ENCODE data around the gene YTHDC1.

The YTHDC1 gene

DNA sequence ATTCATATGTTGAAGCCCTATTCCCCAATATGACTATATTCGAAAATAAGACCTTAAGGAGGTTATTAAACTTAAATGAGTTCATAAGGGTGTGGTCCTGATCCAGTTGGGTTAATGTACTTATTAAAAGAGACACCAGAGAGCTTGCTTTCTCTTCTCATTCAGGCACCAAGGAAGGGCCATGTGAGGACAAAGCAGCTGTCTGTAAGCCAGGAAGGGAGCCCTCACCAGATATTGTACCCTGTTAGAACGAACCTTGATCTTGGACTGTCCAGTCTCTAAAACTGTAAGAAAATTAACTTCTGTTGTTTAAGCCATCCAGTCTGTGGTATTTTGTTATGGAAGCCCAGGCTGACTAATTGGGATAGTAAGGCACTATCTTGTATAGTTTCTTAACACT lies 9.1 kb upstream of the YTHDC1 start:
- DNase-seq = no peak

GRCh38 chr4:68352791-68353190 lies 2.9 kb upstream of the YTHDC1 start:
- no peak for DNase-seq

DNA sequence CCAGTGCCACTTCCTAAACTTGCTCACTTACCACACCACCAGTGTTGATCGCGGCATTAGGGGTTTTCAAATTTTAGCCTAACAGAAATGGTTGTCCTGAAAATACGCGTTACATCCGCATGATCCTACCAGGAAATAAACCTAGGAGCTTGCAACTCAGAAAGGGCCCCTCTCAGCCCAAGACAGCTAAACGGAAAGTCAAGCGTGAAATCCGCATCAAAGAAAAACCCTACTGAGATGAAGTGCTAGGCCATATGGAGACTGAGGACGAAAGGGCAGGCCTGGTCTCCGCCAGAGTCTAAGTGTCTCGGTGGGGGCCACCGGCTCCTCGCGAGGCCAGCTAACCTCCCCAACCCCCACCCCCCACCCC lies 626 bp downstream of the YTHDC1 start:
- no peak for DNase-seq

DNA sequence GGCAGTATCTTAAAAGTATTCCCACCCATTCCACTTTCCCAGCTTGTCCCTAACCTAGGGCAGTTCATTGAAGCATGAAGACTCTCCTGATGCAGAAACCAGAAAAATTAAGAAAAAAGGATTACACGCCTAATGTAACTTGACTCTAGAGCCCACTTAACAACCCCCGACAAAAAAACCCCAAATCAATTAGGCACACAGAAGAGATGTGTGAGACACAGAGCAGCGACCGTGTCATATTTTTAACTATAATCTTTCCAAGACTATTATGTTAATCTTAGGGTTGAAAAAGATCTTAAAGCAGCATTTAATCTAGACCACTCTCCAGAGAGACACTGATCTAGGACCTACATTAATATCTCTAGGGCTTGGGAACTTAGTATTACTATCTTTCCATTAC lies 1.3 kb downstream of the YTHDC1 start:
- DNase-seq = no peak

- no peak for DNase-seq
Measured at GRCh38 chr4:68347845-68348244, 2.0 kb downstream of the YTHDC1 start.

DNA sequence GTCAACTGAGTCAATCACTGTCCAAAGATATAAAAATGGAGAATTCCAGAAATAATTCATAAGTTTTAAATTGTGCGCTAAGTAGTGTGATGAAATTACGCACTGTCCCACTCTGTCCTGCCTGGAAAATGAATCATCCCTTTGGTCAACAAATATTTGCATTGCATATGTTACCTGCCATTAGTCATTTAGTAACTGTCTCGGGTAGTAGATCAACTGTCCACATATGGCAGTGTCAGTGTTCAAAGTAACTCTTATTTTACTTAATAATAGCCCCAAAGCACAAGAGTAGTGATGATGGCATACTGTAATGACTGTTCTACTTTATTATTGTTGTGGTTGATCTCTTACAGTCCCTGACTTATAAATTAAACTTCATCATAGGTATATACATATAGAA lies 3.4 kb downstream of the YTHDC1 start:
- DNase-seq = no peak

DNA sequence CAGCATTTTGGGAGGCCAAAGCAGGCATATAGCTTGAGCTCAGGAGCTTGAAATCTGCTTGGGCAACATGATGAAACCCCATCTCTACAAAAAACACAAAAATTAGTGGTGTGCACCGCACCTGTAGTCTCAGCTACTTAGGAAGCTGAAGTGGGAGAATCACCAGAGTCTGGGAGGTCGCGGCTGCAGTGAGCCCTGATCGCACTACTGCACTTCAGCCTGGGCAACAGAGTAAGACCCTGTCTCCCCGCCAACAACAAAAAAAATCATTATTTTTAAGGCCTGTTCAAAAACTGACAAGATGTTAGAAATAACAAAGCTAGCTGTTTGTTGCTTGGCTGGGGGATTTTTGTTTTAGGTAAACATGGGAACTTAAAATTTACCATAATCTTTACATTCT lies 5.1 kb downstream of the YTHDC1 start:
- DNase-seq = no peak

- no peak for DNase-seq
Measured at GRCh38 chr4:68344049-68344448, 5.8 kb downstream of the YTHDC1 start.

GRCh38 chr4:68342134-68342533 lies 7.8 kb downstream of the YTHDC1 start:
- DNase-seq = no peak

- no peak for DNase-seq
Measured at GRCh38 chr4:68338625-68339024, 11.3 kb downstream of the YTHDC1 start.

GRCh38 chr4:68337522-68337921 lies 12.4 kb downstream of the YTHDC1 start:
- DNase-seq = no peak

DNA sequence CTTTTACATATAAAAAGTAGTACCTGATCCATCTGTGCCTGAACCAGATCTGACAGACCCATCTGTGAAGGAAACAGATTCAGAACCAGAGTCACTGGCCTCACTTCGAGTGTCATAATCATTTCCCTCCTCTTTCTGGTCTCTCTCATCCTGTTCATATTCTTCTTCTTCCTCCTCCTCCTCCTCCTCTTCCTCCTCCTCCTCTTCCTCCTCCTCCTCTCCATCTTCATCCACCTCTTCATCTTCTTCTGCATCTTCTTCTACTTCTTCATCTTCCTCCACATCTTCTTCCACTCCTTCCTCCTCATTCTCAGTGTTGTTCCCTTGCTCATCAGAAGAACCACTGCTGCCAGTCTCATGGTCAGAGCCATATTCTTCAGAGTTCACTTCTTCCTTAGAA lies 12.9 kb downstream of the YTHDC1 start:
- DNase-seq = no peak

DNA sequence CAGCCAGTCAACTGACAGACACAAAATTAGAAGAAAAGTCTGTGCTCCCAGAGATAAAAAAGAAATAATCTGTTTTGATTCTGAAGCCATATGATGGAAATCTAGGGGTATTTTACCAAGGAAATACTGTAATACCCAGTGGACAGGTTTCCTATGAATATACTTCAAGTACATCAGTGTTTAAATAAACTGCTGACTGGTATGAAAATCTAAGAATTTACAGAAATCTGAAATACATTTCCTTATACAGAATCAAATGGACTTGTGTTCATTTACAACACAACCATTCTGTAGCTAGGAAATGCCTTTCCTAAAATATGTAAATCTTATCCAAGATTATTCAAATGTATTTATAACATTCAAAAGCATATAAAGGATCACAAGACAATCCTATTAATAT lies 13.4 kb downstream of the YTHDC1 start:
- no peak for DNase-seq

DNA sequence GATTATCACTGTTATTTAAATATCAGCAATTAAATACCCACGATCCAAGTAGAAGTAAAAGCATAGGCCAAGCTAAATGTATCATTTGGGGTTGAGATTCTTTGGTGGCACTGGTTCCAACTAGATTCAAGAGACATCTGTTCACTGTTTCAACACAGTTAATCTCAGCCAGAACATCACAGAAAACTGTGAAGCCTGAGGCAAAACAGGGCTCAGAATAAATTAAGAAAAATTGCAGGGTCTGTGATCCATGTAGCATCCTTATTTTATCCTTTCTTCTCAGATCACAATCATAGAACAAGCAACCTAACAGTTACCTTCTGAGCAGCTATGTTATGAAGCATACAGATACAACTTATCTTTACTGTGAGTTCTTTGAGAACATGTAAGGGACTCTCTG lies 23.7 kb downstream of the YTHDC1 start:
- no peak for DNase-seq

DNA sequence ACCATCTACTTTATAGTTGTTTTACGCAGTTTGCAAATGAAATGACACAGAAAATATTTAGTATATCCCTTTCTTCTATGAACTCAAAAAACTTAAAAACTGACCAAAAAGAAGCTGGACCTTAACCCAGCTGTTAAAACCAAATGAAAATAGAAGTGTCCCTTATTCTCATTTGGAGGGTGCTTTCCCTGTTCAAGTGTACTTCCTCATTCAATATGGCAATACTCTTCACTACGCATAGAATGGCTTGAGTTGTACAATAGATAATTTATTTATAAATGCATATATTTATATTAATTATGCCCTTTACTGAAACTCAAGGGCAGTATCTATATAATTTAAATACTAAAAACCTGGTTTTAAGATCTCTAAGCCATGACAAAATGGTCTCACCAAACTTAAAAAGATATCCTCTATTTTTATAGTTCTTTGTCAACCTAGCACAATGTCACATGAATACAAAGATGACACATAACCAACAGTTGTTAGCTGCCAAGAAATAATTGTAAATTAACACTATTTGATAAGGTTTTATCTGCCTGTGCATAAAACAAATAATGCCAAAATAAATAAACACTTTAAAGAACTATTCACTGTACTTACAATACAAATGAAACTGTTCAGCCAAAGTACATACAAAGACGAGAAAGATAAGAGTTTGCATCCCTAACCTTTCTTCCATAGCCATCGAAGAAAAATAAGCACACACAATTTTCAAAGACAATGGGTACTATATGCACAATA lies 25.2 kb downstream of the YTHDC1 start:
- DNase-seq = no peak

GRCh38 chr4:68319040-68319439 lies 30.9 kb downstream of the YTHDC1 start:
- DNase-seq = no peak

DNA sequence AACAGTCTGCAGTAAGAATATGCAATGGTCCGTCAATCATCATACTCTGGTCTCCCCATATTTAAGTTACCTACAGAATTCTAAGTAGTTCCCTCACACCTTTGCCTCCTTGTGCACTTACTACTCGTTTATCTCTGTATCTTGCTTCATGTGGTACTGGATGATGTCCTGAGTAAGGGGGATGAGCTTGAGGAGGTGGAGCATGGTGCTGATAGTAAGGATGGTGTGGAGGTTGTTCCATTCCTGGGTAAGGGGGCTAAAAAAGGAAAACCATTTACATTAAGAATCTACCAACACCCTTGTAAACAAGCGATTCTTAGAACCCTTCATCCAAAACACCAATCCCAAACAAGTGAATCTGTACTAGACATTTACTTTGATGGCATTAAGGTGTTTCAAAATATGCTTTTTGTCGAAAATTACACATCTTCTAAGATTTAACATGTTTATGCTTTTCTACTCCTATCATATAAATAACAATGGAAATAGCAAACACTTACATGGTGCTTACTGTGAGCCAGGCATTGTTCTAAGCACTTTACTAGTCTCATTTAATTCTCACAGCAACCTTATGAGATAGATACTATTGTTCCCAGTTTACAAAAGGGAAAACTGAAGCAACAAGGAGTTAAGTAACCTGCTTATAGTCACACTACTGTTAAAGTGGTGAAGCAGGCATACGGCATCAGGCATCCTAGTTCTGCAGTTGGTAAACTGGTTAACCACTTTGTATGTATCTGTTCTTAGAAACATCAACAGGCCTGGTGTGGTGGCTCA lies 33.5 kb downstream of the YTHDC1 start:
- no peak for DNase-seq

DNA sequence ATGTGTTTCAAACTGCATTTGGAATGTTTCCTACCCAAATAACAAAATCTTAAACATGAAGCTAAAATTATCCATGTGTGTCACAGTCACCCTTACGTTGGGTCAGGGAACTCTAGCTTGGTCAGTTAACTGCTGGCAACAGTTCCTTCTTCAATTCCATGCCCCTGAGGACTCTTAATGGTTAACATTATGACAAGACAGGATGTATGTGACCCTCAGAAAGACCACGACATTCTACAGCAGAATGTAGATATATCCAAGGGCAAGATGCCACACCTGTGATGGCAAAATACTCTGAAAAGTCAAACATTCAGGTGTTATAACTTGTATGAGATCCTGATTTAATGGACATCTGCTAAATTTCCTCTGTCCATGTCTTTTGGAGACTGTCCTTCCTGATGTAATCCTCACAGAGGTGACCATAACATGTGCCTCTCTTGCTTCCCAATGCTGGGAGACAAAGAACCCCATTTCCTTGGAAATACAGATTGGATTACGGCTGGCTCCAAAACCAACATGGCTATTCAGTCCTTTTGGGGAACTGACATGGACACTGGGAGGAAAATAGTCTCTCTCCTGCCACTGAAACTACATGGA lies 39.1 kb downstream of the YTHDC1 start:
- no peak for DNase-seq

DNA sequence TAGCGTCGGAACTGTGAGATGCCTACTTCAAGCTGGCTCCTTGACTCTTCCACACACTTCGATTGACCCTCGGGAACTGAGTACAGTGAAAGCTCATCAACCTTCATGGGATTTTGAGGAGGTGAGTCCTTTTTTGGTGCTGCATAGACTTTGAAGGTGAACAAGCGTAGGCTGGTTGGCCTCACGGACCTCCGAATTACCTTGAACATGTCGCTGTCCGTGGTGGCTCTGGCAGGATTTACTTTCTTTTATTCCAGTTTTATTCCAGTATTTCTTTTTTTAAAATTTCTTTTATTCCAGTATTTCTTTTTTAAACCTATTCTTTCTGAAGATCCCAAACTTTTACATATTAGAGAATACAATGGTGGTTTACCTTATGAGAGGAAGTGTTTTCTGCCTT lies 45.2 kb downstream of the YTHDC1 start:
- DNase-seq = no peak

GRCh38 chr4:68299492-68300457 lies 50.1 kb downstream of the YTHDC1 start:
- no peak for DNase-seq

DNA sequence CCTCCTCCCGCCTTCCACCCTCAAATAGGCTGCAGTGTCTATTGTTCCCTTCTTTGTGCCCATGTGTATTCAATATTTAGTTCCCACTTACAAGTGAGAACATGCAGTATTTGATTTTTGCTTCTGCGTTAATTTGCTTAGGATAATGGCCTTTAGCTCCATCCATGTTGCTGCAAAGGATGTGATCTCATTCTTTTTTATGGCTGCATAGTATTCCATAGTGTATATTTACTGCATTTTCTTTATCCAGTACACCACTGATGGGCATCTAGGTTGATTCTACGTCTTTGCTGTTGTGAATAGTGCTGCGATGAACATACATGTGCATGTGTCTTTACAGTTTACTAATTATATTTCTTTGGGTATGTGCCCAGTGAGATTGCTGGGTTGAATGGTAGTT lies 52.8 kb downstream of the YTHDC1 start:
- DNase-seq = no peak

DNA sequence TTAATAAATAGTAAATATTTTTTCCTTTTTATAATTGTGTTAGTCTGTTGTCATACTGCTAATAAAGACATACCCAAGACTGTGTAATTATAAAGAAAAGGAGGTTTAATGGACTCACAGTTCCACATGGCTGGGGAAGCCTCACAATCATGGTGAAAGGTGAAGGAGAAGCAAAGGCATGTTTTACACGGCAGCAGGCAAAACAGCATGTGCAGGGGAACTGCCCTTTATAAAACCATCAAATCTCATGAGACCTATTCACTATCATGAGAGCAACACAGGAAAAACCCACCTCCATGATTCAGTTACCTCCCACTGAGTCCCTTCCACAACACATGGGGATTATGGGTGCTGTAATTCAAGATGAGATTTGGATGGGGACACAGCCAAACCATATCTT lies 58.6 kb downstream of the YTHDC1 start:
- no peak for DNase-seq

DNA sequence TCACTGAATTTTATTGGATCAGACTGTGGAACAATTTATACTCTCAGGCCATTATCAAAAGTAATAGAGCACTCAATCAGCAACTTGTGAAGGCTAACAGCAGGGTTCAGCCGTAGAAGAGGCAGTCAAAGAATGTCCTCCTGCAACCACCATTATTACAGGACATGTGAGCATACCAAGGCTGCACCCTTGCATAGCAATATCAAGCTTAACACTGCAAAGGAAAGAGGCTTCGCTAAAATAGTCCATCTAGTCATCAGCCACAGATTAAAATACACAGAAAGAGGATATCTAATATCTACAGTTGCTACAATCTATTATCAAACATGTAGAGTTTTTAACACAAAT lies 61.5 kb downstream of the YTHDC1 start:
- DNase-seq = no peak

Data from amniotic stem cell (primary cell).